Middle frontal gyrus (tissue), 1 donor: ENCODE data around the gene CHCHD1.
"Not testable (repeated sequence)": the region's sequence is repeated elsewhere in the genome, so short reads cannot be mapped to it uniquely, and the experiment has no call there.

Source experiments
- DNase-seq: peaks from one replicate; pipeline ENCODE4 v3.0.0-alpha.2; 2015; ENCODE audit warnings: low spot score; ENCODE audit errors: extremely low spot score

Gene CHCHD1

DNA sequence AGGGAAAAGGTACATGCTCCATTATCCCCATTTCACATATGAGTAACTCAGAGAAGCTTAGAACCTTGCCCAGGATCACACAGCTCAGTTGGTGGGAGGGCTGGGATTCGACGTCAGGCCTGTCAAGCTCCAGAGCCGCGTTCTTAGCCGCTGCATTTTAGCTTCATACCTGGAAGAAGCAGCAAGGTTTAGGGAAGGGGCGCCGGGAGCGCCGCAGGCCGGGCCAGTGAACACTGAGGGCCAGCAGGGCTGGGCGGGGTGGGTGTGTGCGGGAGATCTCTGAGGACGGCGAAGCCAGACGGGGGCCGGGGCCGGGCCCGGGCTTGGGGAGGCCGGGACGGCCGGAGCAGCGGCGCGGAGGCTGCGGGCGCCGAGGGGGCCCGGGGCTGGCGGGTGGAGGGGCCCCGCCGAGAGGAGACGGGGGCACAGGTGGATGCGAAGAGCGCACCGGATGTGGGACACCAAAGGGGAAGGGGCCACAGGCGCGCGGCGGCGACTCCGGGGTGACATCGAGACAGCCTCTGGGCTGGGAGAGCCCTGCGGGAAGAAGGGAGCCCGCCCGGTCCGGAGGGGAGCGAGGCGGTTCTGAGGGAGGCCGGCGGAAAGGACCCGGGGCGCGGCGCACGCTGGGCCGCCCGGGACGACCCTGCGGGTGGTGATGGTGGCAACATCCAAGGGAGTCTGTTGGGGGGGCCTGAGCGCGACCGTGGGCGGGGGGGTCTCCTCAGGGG, 29.1 kb downstream of the CHCHD1 start:
- no peak for DNase-seq

DNA sequence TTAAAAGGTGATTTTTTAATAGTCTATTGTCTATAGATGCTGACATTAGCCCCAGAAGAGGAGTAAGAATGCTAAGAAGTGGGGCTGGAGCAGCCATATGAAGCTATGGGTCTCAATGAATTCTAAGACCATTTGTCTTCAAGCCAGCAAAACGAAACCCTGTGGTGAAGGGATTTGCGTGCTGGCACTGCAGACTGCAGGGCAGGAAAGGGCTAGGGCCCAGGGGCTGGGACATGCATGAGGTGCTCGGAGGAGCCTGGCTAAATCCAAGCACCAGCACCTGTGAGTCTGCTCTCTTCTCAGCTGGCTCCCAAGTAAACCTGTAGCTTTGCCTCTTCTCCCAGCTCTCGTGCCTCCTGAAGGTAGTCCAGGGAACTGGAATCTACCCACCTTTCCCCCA, 30.8 kb downstream of the CHCHD1 start:
- DNase-seq, result no peak

DNA sequence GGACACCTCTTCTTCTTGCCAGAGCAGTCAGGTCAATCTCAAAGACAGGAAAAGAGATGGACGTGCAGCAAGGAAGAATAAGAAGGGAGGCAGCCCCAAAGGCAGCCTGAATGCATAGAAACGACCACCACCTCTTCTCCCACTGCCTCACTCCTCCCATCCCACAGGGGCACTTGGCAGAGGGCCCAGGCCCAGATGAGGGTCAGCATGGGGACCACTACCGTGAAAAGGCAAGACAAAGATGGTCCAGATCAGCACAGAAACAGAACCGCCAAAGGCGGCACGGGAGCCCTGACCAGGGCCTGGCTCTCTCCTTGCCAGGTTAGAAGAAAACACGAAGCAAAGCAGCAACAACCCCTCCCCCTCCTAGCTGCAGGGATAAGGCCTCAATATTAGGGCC, 31.5 kb downstream of the CHCHD1 start:
- no peak for DNase-seq

DNA sequence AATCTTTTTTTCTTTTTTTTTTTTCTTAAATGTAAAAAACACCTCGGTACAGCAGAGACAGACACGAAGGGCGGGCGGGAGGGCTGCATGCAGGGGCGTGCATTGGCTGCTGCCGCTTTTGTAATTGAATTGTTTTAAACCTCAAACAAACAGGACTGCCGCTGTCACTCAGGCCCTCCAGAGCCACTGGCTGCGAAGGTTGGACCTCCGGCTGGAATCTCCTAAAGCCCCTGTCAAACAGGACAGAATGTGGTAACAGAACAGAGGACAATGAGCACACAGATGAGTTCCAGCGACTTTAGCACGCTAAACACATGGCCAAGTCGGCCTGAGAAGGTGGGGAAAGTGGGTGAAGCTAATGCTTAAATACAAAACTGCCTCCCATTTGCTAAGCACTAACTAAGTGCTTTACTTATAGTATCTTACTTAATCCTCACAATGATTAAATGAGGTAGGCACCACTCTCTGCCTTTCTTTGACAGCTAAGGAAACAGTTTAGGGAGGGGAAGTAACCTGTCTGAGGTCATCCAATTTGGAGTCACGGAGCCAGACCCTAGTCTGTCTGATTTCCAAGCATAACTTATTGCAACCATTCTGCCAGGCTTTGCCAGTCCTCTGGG, 32.5 kb downstream of the CHCHD1 start:
- no peak for DNase-seq

DNA sequence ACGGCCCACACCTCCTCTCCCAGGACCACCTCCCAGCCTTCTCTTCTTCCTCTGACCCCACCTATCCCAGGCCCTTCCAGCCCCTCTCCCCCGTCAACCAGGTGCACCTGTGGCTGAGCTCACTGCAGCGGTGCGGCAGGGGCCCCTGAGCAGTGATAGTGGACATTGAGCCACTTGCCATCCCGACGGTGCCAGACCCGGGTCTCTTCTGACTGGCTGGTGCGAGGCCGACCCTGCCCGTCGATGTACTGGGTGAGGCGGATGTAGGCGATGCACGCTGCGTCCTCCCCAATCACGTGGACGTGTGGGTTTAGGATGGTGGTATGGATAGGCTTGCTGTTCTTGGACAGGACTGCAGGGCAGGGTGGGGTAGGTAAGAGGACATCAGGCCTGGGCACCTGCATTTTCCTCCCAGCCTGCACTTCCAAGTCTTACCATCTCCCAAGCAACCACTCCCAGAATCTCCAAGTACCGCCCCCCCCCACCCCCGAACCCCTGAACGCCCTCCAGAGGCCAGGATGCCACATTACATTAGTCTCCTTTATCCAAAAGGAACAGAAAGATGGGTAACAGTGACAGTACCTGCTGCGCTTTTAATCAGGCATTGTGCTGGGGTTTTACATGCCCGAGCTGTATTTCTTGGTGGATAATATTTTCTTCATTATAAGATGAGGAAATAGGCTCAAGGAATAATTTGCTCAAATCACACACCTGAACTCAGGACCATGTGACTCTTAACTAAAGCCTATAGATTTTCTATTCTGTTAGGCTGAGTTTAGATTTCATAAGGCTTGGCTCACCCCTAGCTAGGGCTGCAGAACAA, 33.3 kb downstream of the CHCHD1 start:
- DNase-seq, result no peak

DNA sequence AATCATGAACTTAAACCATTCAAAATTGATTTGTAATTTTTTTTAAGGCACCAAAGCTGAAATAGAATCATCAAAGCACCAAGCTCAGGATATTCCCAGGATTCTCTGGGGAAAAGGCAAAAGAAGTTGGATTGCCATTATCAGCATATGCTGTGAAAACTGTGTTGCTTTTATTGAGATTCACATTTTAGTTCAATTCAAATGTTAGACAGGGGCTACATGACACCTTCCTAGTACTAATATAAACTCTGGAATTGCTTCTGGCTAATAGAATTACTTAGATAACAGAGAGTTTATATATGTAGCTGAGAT, 33.8 kb downstream of the CHCHD1 start:
- no peak for DNase-seq

DNA sequence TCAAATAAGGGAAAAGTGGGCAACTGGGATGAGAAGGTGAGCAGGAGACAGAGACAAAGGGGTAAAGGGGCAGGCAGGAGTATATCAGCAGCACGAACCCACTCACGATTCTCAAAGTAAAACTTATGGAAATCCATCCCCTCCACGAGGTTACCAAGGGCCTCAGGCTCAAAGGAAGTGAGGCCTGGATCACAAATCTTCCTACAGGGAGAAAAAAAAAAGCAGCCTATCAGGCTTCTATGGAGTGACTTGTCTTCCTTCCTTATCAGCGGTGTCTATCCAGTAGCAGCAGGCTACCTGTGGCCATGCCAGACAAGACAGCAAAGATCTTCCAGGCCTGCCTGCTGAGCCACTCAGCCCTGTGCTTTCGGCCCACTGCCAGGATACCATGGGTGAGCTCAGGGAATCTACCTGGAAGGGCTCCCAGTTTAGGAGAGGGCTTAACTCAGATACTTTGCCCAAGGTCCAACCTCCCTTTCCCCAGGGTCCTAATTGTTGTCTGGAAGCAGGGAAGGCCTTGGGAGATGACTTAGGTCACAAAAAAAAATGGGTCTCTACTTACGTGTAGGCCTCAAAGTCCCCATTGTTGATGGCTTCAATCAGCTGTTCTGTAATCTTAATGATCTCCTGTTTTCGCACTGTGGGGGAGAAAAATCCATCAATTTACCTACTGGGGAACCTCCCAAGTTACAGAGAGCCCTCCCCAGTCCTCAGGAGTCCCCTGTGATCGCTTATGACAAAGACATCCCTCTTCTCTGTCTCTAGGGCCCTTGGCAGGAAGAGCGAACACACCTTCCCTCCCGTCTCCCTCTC, 35.3 kb downstream of the CHCHD1 start:
- DNase-seq, result no peak

DNA sequence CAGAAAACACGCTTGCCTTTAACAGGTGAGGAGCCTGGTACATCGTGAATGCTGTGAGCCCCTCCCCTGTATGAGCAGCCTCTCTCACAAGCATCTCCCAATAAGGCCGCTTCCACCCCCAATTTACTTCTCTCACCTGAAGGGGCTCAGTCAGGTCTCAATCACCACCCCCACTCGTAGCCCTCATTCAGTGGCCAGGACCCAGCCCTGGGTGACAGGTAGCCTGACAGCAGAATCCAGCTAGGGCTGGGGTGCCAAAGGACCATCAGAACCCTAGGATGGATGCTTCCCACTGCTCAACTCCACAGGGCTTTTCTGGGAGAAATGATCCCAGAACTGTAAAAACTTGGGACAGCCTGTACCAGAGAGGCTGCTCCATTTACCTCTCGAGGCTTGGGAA, 36.0 kb downstream of the CHCHD1 start:
- DNase-seq, result no peak

DNA sequence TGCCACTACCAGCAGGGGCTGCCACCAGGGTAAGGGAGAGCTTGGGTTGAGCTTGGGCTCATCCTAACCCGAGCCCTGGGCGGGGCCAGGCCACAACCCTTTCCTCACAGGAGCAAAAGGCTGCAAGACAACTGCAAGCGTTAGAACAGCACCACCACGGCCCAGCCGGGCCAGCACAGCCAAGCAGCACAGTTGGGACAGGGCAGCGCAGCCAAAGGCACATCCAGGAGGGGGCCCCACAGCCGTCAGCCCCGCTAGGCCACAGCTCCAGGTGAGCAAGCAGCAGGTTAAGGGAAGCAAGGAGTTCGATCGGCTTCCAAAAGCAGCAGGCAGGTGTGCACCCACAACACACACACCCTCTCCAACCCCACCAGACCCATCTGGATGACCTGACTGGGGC, 36.6 kb downstream of the CHCHD1 start:
- no peak for DNase-seq

DNA sequence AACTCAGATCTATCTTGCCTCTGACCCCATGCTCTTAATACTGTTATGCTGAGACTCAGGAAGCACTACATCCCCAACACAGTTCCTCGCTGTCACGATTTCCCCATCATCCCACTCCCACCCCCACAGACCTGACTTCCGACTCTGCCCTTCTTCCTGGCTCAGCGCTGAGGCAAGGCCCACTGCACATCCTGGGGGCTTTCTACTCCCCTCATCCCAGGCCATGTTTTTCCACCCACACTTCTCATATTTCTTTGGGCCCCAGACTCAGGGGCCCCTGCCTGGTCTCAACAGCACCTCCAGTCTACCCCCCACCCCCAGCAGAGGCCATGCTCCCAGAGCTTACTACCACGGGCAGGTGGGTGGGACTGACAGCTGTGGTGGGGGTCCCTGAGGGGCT, 37.2 kb downstream of the CHCHD1 start:
- DNase-seq, result no peak

DNA sequence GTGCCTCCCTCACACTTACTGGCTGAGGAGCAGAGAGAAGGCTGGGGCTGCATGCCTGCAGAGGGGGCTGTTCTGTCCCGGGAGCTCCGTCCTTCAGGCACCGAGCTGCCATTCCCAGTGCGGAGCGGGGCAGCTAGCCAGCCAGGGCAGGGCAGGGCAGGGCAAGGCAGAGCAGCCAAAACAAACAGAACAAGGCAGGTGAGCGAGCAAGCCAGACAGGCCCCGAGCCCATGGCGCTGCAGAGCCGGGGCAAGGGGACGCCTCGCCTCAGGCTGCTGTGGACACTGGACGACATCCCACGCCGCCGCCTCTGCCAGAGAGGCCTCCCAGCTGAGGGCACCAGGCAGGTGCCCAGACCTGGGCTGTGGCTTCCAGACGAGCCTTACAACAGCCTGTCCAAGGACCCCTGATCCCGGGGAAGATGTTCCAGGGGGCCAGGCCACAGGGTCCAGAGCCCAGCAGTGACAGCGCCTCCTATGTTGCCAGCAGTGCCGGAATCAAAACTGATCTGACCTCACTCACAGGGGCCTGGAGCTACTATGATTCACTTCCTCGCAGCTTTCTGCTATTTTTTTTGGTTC, 37.8 kb downstream of the CHCHD1 start:
- no peak for DNase-seq

DNA sequence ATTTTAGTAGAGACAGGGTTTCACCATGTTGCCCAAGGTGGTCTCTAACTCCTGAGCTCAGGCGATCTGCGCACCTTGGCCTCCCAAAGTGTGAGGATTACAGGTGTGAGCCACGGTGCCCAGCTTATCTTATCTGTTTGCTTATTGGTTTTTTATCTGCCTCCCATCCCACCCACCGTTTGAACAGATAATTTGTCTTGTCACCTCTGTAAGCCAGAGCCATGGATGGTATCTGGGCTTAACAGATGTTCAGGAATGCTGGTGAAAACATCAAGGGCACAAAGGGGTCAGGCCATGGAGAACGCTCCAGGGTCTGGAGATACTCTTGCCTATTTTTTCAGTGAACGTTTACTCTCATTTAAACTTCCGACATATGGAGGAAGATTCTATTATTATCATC, 41.5 kb downstream of the CHCHD1 start:
- no peak for DNase-seq

DNA sequence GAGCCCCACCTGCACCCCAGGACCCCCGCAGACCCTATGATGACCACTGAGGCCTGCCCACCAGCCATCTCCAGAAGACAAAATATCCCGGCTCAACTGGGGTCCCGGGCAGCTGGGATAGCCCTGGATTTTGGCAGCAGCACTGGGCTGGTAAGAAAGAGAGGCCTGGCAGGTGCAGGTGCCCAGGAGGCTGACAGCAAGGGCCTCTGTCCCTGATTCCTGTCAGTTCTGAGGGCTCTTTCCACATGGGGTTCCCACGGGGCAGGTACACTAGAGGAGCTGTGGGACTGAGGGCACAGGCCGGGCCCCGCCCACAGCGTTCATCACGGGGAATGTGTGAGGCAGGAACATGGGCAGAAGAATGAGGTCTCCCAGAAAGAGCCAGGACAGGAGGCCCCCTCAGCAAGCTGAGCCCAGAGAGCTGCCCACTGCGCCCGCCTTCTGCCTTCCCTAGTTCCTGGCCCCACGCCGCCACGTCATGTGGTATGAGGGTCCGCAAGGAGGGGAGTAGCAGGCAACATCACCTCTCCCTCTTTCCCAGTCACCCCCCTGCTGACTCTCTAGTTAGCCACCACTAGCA, 42.4 kb downstream of the CHCHD1 start:
- DNase-seq, result no peak

DNA sequence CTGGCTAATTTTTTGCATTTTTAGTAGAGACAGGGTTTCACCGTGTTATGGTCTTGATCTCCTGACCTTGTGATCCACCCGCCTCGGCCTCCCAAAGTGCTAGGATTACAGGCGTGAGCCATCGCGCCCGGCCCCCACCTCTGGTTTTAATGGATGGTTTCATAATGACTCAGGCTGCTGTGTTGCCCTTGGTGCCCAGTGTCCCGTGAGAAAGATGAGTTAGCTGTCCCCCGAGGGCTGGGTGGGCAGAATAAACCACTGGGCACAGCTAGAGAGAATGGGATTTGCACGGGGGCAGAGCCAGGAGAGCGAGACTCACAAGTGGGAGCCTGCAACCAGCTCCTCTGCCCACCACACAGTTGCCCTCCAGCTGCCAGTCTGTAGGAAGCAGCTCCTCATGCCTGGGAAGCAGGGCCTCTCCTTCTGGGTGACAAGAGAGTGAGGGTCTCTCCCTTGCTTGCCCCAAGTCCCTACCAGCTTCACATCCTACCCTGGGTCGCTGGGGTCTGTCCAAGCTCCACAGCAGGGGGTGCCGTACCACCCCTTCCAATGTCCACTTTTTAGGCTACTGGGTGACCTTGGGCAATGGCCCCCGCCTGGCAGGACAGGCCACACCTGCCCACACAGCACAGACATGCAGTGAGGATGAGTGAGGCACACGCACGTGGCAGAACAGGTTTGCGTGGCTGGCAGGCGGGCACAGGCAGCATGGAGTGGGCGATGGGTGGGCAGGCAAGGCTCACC, 45.7 kb downstream of the CHCHD1 start:
- DNase-seq, result no peak

DNA sequence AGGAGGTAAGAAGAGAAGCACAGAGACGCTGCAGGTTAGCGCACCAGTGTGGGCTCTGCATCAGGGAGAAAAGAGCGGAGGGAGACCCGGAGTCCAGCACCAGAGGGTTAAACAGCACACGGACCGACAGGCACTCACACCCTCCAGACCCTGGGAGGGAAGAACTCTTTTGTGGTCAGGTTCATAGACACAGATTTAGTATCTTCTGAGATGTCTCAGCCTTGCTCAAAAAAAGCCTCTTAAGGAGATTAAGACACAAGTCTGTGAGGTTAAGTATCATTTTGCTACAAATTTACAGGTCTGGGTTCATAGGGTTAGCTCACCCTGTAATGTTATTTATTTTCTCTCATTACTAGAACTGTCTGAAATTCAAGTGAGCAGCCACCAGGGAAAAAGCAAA, 46.3 kb downstream of the CHCHD1 start:
- DNase-seq, result no peak

DNA sequence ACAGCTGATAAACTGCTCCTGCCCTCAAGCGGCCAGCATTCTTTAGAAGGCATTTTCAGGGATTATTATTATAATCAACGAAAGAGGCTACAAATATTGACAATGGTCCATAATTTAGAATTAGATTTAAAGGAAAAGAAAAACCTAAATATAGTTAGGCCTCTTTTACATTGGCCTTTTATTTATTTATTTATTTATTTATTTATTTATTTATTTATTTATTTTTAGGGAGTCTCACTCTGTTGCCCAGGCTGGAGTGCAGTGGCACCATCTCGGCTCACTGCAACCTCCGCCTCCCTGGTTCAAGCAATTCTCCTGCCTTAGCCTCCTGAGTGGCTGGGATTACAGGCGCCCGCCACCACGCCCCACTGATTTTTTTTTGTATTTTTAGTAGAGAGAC, 47.2 kb downstream of the CHCHD1 start:
- not testable (repeated sequence) for DNase-seq
